ENCODE data around the gene STOX1.
"Not testable (repeated sequence)": the region's sequence is repeated elsewhere in the genome, so short reads cannot be mapped to it uniquely, and the experiment has no call there.

STOX1 gene

GRCh38 chr10:68816796-68817412 lies 10.4 kb upstream of the STOX1 start:
- Histone ChIP-seq H3K27ac (replicated peaks) (no peak overlapping the region), H3K4me3 (replicated peaks; ENCODE audit: insufficient read depth, low read length) (no peak overlapping the region), H3K27me3 (ENCODE audit: insufficient read depth, poor library complexity, severe bottlenecking) (no peaks in the 10 kb centered on the region)

GRCh38 chr10:68820359-68820758 lies 7.0 kb upstream of the STOX1 start:
- not testable (repeated sequence) for H3K4me3 ChIP-seq (replicated peaks; ENCODE audit: insufficient read depth, low read length); H3K27ac ChIP-seq (replicated peaks); DNase-seq (ENCODE audit: low read depth in 1 of 2, low spot score in 1 of 2); H3K27me3 ChIP-seq (ENCODE audit: insufficient read depth, poor library complexity, severe bottlenecking)

More at GRCh38 chr10:68816796-68817412, 10.4 kb upstream of the STOX1 start:
- no peak for TF ChIP-seq POLR2AphosphoS5 (IDR thresholded peaks at IDR 0.05; ENCODE audit: low read depth)
- TF ChIP-seq GABPA (IDR thresholded peaks at IDR 0.05; ENCODE audit: low read depth) = no peak
- no peak for TF ChIP-seq CTCF (IDR thresholded peaks at IDR 0.05; ENCODE audit: insufficient read depth, low read length)
- DNase-seq (ENCODE audit: low read depth in 1 of 2, low spot score in 1 of 2) = no peak

GRCh38 chr10:68822626-68823025 lies 4.7 kb upstream of the STOX1 start:
- H3K27me3 ChIP-seq (ENCODE audit: insufficient read depth, poor library complexity, severe bottlenecking); DNase-seq (ENCODE audit: low read depth in 1 of 2, low spot score in 1 of 2); H3K27ac ChIP-seq (replicated peaks); H3K4me3 ChIP-seq (replicated peaks; ENCODE audit: insufficient read depth, low read length): not testable (repeated sequence)

- not testable (repeated sequence) for DNase-seq (ENCODE audit: low read depth in 1 of 2, low spot score in 1 of 2); H3K27ac ChIP-seq (replicated peaks); H3K27me3 ChIP-seq (ENCODE audit: insufficient read depth, poor library complexity, severe bottlenecking)
- peak overlapping the region; percentile 55; the same call in 1 of the 2 replicates for H3K4me3 ChIP-seq (replicated peaks; ENCODE audit: insufficient read depth, low read length)
Observed at GRCh38 chr10:68827592-68827959, 245 bp downstream of the STOX1 start.

- H3K27ac ChIP-seq (replicated peaks); H3K27me3 ChIP-seq (ENCODE audit: insufficient read depth, poor library complexity, severe bottlenecking): not testable (repeated sequence)
- peak overlapping the region; percentile 41 for H3K4me3 ChIP-seq (replicated peaks; ENCODE audit: insufficient read depth, low read length)
- peak; percentile 6 to 9 for DNase-seq (ENCODE audit: low read depth in 1 of 2, low spot score in 1 of 2)
Observed at GRCh38 chr10:68828083-68828601, 811 bp downstream of the STOX1 start.

- no peak overlapping the region for H3K4me3 ChIP-seq (replicated peaks; ENCODE audit: insufficient read depth, low read length)
- DNase-seq (ENCODE audit: low read depth in 1 of 2, low spot score in 1 of 2) = no peak
- H3K27ac ChIP-seq (replicated peaks) = no peak overlapping the region
- TF ChIP-seq GABPA (IDR thresholded peaks at IDR 0.05; ENCODE audit: low read depth) = no peak
- no peak for TF ChIP-seq SPI1 (IDR thresholded peaks at IDR 0.05; ENCODE audit: borderline replicate concordance, low read depth)
- TF ChIP-seq POLR2AphosphoS5 (IDR thresholded peaks at IDR 0.05; ENCODE audit: low read depth) = no peak
- TF ChIP-seq REST (IDR thresholded peaks at IDR 0.05; ENCODE audit: insufficient replicate concordance, low read depth) = no peak
- no peak for TF ChIP-seq CTCF (IDR thresholded peaks at IDR 0.05; ENCODE audit: insufficient read depth, low read length)
- peaks cover 4% of the 10 kb centered on the region for H3K27me3 ChIP-seq (ENCODE audit: insufficient read depth, poor library complexity, severe bottlenecking)
Observed at GRCh38 chr10:68828833-68829232, 1.5 kb downstream of the STOX1 start.

GRCh38 chr10:68829521-68829920 lies 2.2 kb downstream of the STOX1 start:
- no peak overlapping the region for H3K27ac ChIP-seq (replicated peaks)
- no peak overlapping the region for H3K4me3 ChIP-seq (replicated peaks; ENCODE audit: insufficient read depth, low read length)
- no peak for DNase-seq (ENCODE audit: low read depth in 1 of 2, low spot score in 1 of 2)
- TF ChIP-seq CTCF (IDR thresholded peaks at IDR 0.05; ENCODE audit: insufficient read depth, low read length) (no peak), POLR2AphosphoS5 (IDR thresholded peaks at IDR 0.05; ENCODE audit: low read depth) (no peak), SPI1 (IDR thresholded peaks at IDR 0.05; ENCODE audit: borderline replicate concordance, low read depth) (no peak), GABPA (IDR thresholded peaks at IDR 0.05; ENCODE audit: low read depth) (no peak), REST (IDR thresholded peaks at IDR 0.05; ENCODE audit: insufficient replicate concordance, low read depth) (no peak)
- H3K27me3 ChIP-seq (ENCODE audit: insufficient read depth, poor library complexity, severe bottlenecking) = peaks cover 4% of the 10 kb centered on the region

All from HL-60 (cell line).